HUDEP-2 (cell line): ENCODE measurements around the gene CLTB.
"Not testable (repeated sequence)": the region's sequence is repeated elsewhere in the genome, so short reads cannot be mapped to it uniquely, and the experiment has no call there.

Experiments
- DNase-seq, 76 experiments: peaks; one replicate each; lab custom pipeline; 2025; ENCODE audit not compliant: unreplicated experiment in 76 of 76; lab: John Stamatoyannopoulos, UW

The CLTB gene

GRCh38 chr5:176429972-176430371 is 13.6 kb upstream of the CLTB start:
- peak in 3 of 76 experiments; percentile 12 to 32 (median 17) for DNase-seq

DNA sequence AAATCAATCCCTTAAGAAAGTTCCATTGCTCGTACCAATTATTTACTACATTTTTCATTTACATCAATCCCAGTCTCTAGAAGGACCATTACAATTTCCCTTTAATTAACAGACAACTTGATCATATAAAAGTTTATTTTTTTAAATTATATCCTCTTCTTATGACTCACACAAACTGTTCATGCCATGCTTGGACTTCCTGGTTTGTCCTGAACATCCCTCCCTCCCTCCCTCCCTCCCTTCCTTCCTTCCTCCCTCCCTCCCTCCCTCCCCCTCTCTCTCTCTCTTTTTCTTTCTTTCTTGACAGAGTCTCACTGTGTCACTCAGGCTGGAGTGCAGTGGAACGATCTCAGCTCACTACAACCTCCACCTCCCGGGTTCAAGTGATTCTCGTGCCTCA is 11.6 kb upstream of the CLTB start:
- DNase-seq: no peak

GRCh38 chr5:176426876-176427275 is 10.5 kb upstream of the CLTB start:
- no peak for DNase-seq

DNA sequence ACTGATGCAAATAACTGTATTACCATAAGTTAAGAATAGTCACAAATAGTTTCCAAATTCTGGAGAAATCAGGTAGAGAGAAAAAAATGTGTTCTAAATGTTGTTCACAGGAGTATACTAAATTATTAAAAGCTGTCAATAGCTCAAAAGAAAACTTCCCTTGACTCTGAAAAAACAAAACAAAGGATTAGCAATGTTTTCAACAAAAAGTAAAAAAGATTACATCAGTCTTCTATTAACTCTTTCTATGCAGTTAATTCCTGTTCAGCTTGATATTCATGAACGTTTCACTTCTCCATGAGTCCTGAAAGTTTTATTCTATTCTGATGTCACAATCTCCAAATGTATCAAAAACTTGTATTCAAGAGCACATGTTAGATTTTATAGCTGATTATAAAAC is 9.5 kb upstream of the CLTB start:
- DNase-seq: no peak

DNA sequence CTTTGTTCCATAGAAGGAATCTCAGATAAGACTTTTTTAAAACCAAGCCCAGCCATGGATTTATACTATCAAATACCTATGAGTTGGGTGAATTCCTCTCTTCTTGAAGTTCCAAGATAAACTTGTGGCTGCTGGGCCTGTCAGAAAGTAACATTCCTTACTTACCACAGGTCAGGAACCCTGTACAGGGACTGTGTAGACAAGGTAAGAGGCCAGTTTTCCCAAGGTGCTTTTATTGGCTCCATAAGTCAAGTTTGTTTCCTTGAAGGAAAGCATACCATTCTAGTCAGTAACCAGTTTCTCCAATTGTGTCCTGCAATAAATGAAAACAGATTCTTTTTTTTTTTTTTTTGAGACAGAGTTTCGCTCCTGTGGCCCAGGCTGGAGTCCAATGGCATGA is 8.8 kb upstream of the CLTB start:
- DNase-seq: no peak

DNA sequence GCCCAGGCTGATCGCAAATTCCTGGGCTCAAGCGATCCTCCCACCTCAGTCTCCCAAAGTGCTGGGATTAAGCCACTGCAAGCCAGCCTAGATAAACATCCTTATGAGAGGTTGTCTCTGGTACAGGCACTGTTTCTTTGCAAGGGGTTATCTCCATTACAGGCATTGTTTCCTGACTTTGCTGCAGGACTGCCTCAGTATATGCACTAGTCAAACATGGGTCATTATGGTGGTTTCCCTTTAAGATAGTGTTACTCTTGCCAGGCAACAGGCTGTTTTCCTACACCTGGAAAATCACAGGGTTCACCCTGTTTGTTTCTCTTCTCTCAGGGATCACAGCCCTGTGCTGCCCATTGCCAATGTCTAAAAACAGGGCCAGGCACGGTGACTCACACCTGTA is 7.8 kb upstream of the CLTB start:
- DNase-seq: no peak

DNA sequence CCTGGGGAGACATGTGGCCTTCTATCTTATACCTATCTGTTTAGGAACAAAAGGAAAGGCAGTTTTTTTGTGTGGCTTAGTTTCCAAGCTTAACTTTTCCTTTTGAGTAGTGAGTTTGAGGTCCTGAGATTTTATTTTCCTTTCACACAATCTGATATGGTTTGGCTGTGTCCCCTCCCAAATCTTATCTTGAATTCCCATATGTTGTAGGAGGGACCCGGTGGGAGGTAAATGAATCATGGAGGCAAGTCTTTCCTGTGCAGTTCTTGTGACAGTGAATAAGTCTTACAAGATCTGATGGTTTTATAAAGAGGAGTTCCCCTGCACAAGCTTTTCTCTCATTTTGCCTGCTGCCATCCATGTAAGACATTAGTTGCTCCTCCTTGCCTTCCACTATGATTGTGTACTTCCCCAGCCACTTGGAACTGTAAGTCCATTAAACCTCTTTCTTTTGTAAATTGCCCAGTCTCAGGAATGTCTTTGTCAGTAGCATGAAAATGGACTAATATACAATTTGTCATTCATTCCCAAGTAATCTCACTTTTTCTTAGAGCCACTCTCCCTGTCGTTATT is 4.7 kb upstream of the CLTB start:
- peak in 8 of 76 experiments; percentile 11 to 38 (median 28) for DNase-seq

GRCh38 chr5:176420086-176420485 is 3.7 kb upstream of the CLTB start:
- no peak for DNase-seq

DNA sequence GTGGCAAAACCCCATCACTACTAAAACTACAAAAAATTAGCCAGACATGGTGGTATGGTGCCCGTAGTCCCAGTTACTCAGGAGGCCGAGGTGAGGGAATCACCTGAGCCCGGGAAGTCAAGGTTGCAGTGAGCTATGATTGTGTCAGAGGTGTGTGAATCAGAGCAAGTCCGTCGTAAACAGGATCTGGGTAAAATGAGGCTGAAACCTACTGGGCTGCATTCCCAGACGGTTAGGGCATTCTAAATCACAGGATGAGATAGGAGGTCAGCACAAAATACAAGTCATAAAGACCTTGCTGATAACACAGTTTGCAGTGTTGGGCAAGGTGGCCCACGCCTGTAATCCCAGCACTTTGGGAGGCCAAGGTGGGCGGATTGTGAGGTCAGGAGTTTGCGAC is 1.9 kb upstream of the CLTB start:
- no peak for DNase-seq

DNA sequence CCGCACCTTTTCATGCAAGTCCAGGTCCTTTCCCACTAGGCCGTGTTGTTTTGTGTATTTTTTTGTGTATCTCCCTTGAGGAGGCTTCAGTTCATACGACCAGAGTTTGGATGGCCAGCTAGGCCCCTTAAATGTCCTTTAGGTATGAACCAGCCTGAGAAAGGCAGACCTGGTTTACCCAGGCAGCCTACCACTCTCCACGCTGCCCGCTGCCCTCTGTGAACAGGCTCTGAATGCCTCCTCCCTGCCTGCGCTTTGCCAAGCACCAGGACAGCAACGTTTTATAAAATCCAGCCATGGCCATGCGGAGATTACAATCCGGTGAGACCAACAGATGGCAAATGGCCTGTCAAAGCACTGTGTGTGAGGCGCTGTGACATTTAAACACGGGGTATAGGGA is 626 bp upstream of the CLTB start:
- no peak for DNase-seq

DNA sequence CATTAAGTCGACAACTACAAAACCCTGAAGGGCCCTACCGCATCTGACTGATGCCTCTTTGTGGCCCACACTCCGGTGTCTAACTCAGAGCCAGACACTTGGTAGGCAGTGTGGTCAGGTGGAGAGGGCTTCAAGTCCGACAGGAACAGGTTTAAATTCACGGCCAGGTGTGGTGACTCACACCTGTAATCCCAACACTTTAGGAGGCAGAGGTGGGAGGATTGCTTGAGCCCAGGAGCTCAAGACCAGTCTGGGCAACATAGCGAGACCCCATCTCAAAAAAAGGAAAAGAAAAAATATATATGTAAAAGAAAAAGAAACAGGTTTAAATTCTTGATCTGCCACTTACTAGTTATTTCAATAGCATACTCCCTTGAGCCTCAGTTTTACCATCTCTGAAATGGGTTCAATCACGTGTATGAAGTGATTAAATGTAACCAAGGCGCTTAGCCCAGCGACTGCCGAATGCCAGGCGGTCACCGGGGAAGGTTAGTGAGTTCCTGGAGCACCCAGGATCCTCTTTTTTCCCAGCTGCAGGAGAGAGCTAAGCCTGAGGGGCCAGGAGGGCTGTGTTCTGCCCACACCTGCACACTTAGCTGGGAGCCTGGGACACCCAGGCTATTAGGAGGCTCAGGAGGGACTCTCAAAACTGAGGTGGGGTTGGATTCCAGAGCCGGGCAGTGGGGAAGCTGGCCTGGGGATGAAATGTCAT is 943 bp downstream of the CLTB start:
- DNase-seq: no peak

GRCh38 chr5:176414704-176415103 is 1.6 kb downstream of the CLTB start:
- DNase-seq: no peak

- no peak for DNase-seq
These were observed 2.6 kb downstream of the CLTB start for GRCh38 chr5:176413709-176414191.

DNA sequence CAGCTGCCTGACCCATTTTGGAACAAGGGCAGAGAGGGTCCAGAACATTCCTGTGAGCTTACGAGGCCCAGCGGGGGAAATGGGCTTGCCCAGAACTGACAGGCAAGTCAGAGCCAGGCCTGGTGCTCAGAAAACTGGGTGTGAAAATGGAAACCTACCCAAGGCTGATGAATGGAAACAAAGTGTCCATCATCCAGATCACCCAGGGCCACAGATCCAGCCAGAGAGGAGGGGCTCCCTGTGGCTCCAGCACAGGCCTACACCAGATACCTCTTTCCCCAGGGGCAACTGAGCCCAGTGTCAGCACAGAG is 3.1 kb downstream of the CLTB start:
- DNase-seq: no peak

- no peak for DNase-seq
These were observed 3.7 kb downstream of the CLTB start for GRCh38 chr5:176412517-176413254.

DNA sequence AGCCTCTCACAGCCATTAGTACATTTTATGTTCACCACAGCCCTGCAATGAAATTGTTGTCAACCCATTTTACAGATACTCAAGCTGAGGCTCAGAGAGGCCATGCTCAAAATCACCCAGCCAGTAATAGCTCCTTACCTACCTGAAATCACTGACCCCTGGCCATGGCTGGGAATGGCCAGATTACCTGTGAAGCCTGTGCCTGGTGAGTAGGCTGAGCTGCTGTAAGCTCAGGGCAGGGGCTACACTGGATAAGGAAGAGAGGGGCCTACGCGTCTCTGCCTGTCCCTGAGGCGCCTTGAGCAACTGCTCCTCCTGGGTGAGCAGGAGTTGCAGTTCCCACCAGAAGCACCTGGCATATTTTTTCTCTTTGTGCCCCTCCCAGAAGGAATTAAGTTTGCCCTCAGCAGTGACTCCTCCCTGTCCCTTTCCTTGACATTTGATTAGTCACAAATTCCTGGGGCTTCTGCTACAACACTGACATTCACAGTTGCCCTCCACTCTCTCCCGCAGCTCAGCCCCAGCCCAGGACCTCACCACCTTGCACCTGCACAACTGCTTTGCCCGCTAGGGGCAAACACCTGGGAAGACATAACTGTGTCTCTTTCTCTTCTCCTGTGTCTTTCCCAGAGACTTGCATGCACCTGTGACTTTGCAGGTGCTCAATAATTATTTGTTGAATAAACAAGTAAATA is 5.7 kb downstream of the CLTB start:
- DNase-seq: no peak

GRCh38 chr5:176409765-176410164 is 6.6 kb downstream of the CLTB start:
- DNase-seq: no peak

DNA sequence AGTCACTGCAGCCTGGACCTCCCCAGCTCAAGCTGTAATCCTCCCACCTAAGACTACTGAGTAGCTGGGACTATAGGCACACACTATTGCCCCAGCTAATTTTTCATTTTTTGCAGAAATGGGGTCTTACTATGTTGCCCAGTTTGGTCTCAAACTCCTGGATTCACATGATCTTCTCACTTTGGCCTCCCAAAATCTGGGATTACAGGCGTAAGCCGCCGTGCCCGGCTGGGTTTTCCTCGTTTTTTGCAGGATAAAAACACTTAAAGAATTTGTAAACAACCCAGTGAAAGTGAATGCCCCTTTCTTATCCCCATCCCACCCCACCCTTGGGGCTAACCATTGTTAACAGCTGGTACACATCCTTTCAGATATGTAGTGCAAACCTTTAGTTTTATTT is 7.7 kb downstream of the CLTB start:
- DNase-seq: no peak

- not testable (repeated sequence) for DNase-seq
These were observed 8.1 kb downstream of the CLTB start for GRCh38 chr5:176408252-176408573.

DNA sequence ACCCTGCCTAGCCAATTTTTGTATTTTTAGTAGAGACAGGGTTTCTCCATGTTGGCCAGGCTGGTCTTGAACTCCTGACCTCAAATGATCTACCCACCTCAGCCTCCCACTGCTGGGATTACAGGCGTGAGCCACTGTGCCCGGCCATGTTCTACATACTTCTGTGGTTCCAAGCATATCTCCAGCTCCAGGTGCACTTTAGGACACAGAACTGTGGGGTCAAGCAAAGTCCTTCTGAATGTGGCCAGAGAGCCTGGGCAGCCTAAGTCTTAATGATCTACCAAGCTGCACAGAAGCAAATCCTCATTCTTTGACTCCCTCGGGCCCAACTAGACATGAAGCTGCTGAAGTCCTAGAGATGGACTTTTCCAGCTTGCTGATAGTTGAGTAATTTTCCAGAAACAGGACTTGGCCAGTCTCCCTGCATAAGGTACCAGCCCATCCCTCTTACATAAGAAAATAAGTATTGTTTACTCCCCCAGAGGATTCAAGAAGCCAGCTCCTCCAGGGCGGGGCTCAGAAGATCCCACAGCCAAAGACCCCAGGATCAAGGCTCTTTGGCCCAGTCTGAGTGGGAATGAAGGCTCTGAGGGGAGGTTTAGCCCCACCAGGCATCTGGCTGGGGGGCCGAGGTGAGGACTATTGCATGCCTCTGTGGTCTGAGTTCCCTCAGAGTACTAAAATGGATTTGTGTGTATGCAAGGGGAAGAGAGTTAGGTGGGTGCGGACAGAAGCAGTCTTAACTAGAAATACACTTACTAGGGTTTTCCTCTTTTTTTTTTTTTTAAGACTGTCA is 8.7 kb downstream of the CLTB start:
- no peak for DNase-seq
